T47D (cell line): Measurements from ENCODE around the gene CDCA4.
A peak's percentile ranks its signal among the peaks of the same experiment; 100 is the strongest.
"Not testable (repeated sequence)": the region's sequence is repeated elsewhere in the genome, so short reads cannot be mapped to it uniquely, and the experiment has no call there.

Experiments
- DNase-seq, 2 experiments: peaks; one replicate each; pipeline versions ENCODE4 v3.0.0 to v3.0.0-alpha.2; 2011 to 2012; ENCODE audit warnings: low read depth in 1 of 2, low spot score in 1 of 2
- JUND ChIP-seq: IDR thresholded peaks from 2 replicates; pipeline ENCODE4 v1.6.1; 2012; ENCODE audit warnings: low read depth
- in situ Hi-C: cut with HindIII; loops from 2 replicates; pipeline ENCODE4 v1.10.0; 2016; ENCODE audit warnings: low sequenced_read_pairs, low pct_unique_long_range_greater_than_20kb

CDCA4 gene

GRCh38 chr14:105039458-105040205 lies 18.7 kb upstream of the CDCA4 start:
- in situ Hi-C loops = no loop called here
- DNase-seq = no peak
- no peak for TF ChIP-seq JUND

- in situ Hi-C loops = not testable (repeated sequence)
- DNase-seq = peak in 1 of 2 experiments; percentile 85
These were observed 14.7 kb upstream of the CDCA4 start for GRCh38 chr14:105035616-105036015.

GRCh38 chr14:105034315-105035039 lies 13.6 kb upstream of the CDCA4 start:
- peak in 1 of 2 experiments; percentile 84 for DNase-seq
- no peak for TF ChIP-seq JUND
- in situ Hi-C loops = no loop called here

GRCh38 chr14:105033412-105033900 lies 12.6 kb upstream of the CDCA4 start:
- DNase-seq = peak in 1 of 2 experiments; percentile 54
- in situ Hi-C loops = not testable (repeated sequence)

GRCh38 chr14:105032451-105032901 lies 11.6 kb upstream of the CDCA4 start:
- peak in 1 of 2 experiments; percentile 98 for DNase-seq
- in situ Hi-C loops = not testable (repeated sequence)
- TF ChIP-seq JUND = peak; percentile 54; the same call in 1 of the 2 replicates

GRCh38 chr14:105030836-105031396 lies 10.0 kb upstream of the CDCA4 start:
- no peak for TF ChIP-seq JUND
- peak in 1 of 2 experiments; percentile 23 for DNase-seq
- in situ Hi-C loops = no loop called here

GRCh38 chr14:105030194-105030593 lies 9.3 kb upstream of the CDCA4 start:
- peak in 1 of 2 experiments; percentile 11 for DNase-seq
- in situ Hi-C loops = no loop called here
- no peak for TF ChIP-seq JUND

- no peak for TF ChIP-seq JUND
- peak in 1 of 2 experiments; percentile 85 for DNase-seq
- in situ Hi-C loops = no loop called here
These were observed 8.5 kb upstream of the CDCA4 start for GRCh38 chr14:105029402-105029801.

- in situ Hi-C loops = no loop called here
- DNase-seq = peak; percentile 65 to 99
- no peak for TF ChIP-seq JUND
These were observed 7.5 kb upstream of the CDCA4 start for GRCh38 chr14:105028251-105028927.

GRCh38 chr14:105027718-105028117 lies 6.8 kb upstream of the CDCA4 start:
- DNase-seq, in situ Hi-C loops: not testable (repeated sequence)

GRCh38 chr14:105026802-105027563 lies 6.1 kb upstream of the CDCA4 start:
- peak in 1 of 2 experiments; percentile 92 for DNase-seq
- in situ Hi-C loops = no loop called here
- no peak for TF ChIP-seq JUND
